GM21447 (cell line): ENCODE data around the gene MOSPD3.
"Not testable (repeated sequence)": the region's sequence is repeated elsewhere in the genome, so short reads cannot be mapped to it uniquely, and the experiment has no call there.

Experiments
- ATAC-seq: cut with Tn5 transposase; IDR thresholded peaks from one replicate; pipeline ENCODE4 v1.9.1; 2021; ENCODE audit not compliant: unreplicated experiment

The MOSPD3 gene

GRCh38 chr7:100662194-100662776, 49.9 kb downstream of the MOSPD3 start:
- not testable (repeated sequence) for ATAC-seq
